ENCODE measurements around the gene MARK2. TPM values are rescaled to one million over a fixed set of nuclear protein-coding genes. Genes with fewer than 3 reads are reported as not detected.
A peak's percentile ranks its signal among the peaks of the same experiment; 100 is the strongest.

The MARK2 gene
- polyA plus RNA-seq, 3 donors = 32.4 to 55.7 (median 33.3) TPM

DNA sequence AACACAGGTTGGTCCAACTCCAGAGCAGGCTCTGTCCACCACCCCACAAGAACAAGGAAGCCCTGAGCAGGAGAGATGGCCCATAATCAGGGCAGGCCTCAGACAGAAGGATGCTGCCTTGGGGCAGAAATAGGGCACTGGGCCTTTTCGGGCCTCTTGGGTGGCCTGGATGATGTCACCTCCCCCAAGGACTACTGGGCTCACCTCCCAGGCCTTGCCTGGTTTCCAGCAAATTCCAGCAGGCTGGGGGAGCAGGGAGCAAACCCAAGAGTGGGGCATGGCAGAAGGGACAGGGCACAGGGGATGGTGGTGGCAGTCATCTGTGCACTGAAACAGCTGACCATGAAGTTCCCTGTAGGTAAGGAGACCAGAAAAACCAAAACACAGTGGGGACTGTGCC, 94.5 kb downstream of the MARK2 start:
- Mint-ChIP-seq H3K27me3 (ENCODE audit: low read depth in 3 of 3) (peaks cover 8 to 13% (median 12%) of the 10 kb centered on the region in 3 donors), H3K4me3 (no peak overlapping the region), H3K27ac (no peak overlapping the region), H3K4me1 (peaks cover 8% of the 10 kb centered on the region), H3K36me3 (no peaks in the 10 kb centered on the region), H3K9me3 (no peaks in the 10 kb centered on the region)
- intact Hi-C loops (cut with micrococcal nuclease) = no loop called here
- Histone ChIP-seq H3K9ac (ENCODE audit: insufficient read depth, low read length, poor library complexity, severe bottlenecking) (no peak overlapping the region), H3K9me3 (replicated peaks in 1 of 2; ENCODE audit: control insufficient read depth in 1 of 2, insufficient read depth in 1 of 2, low read length in 2 of 2) (no peaks in the 10 kb centered on the region), H3K4me1 (ENCODE audit: control insufficient read depth in 1 of 2, insufficient read depth in 2 of 2, low read length in 2 of 2) (peaks cover 6 to 7% of the 10 kb centered on the region in 2 donors), H3K36me3 (replicated peaks in 1 of 2; ENCODE audit: control insufficient read depth in 1 of 2, insufficient read depth in 2 of 2, low read length in 2 of 2) (no peaks in the 10 kb centered on the region), H3K4me2 (replicated peaks; ENCODE audit: extremely low read depth, low read length, poor library complexity, severe bottlenecking) (no peak overlapping the region), H3K79me2 (ENCODE audit: insufficient read depth, low read length) (no peaks in the 10 kb centered on the region), H4K20me1 (ENCODE audit: insufficient read depth, low read length) (no peaks in the 10 kb centered on the region), H2AFZ (ENCODE audit: insufficient read depth, low read depth, low read length, poor library complexity, severe bottlenecking) (no peak overlapping the region), H3K4me3 (replicated peaks in 1 of 3; ENCODE audit: low read depth in 2 of 3, low read length in 3 of 3) (no peak overlapping the region), H3K27ac (ENCODE audit: low read depth in 1 of 2, low read length in 2 of 2) (no peak overlapping the region), H3K27me3 (ENCODE audit: control insufficient read depth in 2 of 2, insufficient read depth in 2 of 2, low read length in 2 of 2) (no peaks in the 10 kb centered on the region)
- 83% methylated on average over 1 of the region's 1 CpG for WGBS (ENCODE audit: insufficient coverage)
- TF ChIP-seq, protein P1, sequence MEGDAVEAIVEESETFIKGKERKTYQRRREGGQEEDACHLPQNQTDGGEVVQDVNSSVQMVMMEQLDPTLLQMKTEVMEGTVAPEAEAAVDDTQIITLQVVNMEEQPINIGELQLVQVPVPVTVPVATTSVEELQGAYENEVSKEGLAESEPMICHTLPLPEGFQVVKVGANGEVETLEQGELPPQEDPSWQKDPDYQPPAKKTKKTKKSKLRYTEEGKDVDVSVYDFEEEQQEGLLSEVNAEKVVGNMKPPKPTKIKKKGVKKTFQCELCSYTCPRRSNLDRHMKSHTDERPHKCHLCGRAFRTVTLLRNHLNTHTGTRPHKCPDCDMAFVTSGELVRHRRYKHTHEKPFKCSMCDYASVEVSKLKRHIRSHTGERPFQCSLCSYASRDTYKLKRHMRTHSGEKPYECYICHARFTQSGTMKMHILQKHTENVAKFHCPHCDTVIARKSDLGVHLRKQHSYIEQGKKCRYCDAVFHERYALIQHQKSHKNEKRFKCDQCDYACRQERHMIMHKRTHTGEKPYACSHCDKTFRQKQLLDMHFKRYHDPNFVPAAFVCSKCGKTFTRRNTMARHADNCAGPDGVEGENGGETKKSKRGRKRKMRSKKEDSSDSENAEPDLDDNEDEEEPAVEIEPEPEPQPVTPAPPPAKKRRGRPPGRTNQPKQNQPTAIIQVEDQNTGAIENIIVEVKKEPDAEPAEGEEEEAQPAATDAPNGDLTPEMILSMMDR (IDR thresholded peaks at IDR 0.05) = no peak
- DNase-seq = no peak

GRCh38 chr11:63937713-63938478, 99.0 kb downstream of the MARK2 start:
- Histone ChIP-seq H2AFZ (ENCODE audit: insufficient read depth, low read depth, low read length, poor library complexity, severe bottlenecking) (peak overlapping the region; percentile 91), H3K9me3 (replicated peaks in 1 of 2; ENCODE audit: control insufficient read depth in 1 of 2, insufficient read depth in 1 of 2, low read length in 2 of 2) (no peaks in the 10 kb centered on the region), H3K4me3 (replicated peaks in 1 of 3; ENCODE audit: low read depth in 2 of 3, low read length in 3 of 3) (peak overlapping the region; percentile 54 to 90 (median 71)), H3K9ac (ENCODE audit: insufficient read depth, low read length, poor library complexity, severe bottlenecking) (peak overlapping the region; percentile 70), H3K4me1 (ENCODE audit: control insufficient read depth in 1 of 2, insufficient read depth in 2 of 2, low read length in 2 of 2) (peaks cover 35 to 36% of the 10 kb centered on the region in 2 donors), H3K36me3 (replicated peaks in 1 of 2; ENCODE audit: control insufficient read depth in 1 of 2, insufficient read depth in 2 of 2, low read length in 2 of 2) (no peaks in the 10 kb centered on the region), H3K79me2 (ENCODE audit: insufficient read depth, low read length) (peaks cover 23% of the 10 kb centered on the region), H3K4me2 (replicated peaks; ENCODE audit: extremely low read depth, low read length, poor library complexity, severe bottlenecking) (peak overlapping the region; percentile 100), H3K27ac (ENCODE audit: low read depth in 1 of 2, low read length in 2 of 2) (no peak overlapping the region), H3K27me3 (ENCODE audit: control insufficient read depth in 2 of 2, insufficient read depth in 2 of 2, low read length in 2 of 2) (no peaks in the 10 kb centered on the region), H4K20me1 (ENCODE audit: insufficient read depth, low read length) (no peaks in the 10 kb centered on the region)
- Mint-ChIP-seq H3K27me3 (ENCODE audit: low read depth in 3 of 3) (peaks cover 6 to 13% (median 12%) of the 10 kb centered on the region in 3 donors), H3K4me1 (peaks cover 32% of the 10 kb centered on the region), H3K9me3 (no peaks in the 10 kb centered on the region), H3K36me3 (no peaks in the 10 kb centered on the region), H3K4me3 (peak overlapping the region; percentile 87 to 95), H3K27ac (peak overlapping the region in 5 of 7 donors; percentile 32 to 88 (median 69))
- intact Hi-C loops (cut with micrococcal nuclease) = loop anchor here in 1 of 2 donors (2.0 kb wide), 1 partner anchor 97 kb away; no protein-coding TSS in a partner anchor
- no peak for DNase-seq
- TF ChIP-seq, protein P1 (IDR thresholded peaks at IDR 0.05) = no peak
- WGBS (ENCODE audit: insufficient coverage) = 30% methylated on average over 8 of the region's 30 CpGs

Data from CD14-positive monocyte (primary cell).